Body of pancreas (tissue), 4 donors: ENCODE results near the gene UBE2R2.

Experiments used
- POLR2A ChIP-seq, 3 donors: fragments of 450-650 bp; IDR thresholded peaks; one replicate each; pipeline ENCODE4 v1.6.1; 2016; ENCODE audit warnings: antibody characterized with exemption in 3 of 3, mild to moderate bottlenecking in 2 of 3
- TF ChIP-seq, protein P1 (sequence below), 7 experiments: fragments of 450-650 bp in 4 of 7; fragments of 200-600 bp in 3 of 7; sonication (generic) in 3 of 7; IDR thresholded peaks; one replicate each; pipeline ENCODE4 v1.5.1; 2016 to 2019; ENCODE audit warnings: antibody characterized with exemption in 7 of 7

DNA sequence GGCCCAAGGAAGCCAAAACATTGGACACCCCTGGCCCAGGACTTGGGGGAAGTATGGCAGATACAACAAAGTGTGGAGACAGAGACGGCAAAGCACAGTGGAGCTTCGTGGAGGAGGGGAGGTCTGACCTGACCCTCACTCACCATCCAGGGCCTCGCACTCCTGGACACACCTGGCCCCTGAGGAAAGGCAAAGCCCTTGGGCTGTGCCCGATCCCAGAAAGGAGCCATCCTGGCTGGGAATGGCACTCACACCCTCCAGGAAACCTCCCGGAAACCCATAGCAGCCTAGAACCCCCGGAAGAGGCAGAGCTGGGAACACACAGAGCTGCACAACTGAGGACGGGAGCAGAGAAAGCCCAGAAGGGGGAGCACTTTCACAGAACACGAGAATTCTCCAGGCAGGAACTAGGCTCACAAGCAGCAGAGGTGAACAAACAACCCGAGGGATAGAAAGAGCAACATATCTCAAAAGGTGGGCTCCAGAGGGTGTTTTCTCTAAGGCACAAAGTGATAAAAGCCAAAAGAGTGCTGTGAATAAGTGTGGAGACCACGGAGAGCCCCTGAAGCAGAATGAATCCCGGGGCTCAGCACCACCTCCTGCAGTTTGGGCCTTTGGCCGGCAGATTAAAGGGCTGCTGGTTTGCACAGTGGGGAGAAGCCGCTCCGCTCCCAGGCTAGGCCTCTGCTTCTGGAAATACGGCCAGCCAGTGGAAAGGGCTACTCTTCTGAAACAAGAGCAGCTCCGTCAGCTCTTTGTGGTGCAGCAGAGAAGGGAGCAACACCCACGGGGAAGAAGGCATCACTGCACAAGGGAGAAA lies 108.2 kb downstream of the UBE2R2 start:
- TF ChIP-seq, protein P1, sequence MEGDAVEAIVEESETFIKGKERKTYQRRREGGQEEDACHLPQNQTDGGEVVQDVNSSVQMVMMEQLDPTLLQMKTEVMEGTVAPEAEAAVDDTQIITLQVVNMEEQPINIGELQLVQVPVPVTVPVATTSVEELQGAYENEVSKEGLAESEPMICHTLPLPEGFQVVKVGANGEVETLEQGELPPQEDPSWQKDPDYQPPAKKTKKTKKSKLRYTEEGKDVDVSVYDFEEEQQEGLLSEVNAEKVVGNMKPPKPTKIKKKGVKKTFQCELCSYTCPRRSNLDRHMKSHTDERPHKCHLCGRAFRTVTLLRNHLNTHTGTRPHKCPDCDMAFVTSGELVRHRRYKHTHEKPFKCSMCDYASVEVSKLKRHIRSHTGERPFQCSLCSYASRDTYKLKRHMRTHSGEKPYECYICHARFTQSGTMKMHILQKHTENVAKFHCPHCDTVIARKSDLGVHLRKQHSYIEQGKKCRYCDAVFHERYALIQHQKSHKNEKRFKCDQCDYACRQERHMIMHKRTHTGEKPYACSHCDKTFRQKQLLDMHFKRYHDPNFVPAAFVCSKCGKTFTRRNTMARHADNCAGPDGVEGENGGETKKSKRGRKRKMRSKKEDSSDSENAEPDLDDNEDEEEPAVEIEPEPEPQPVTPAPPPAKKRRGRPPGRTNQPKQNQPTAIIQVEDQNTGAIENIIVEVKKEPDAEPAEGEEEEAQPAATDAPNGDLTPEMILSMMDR (IDR thresholded peaks at IDR 0.05) = peak; percentile 33 to 66 (median 52)
- no peak for TF ChIP-seq POLR2A (IDR thresholded peaks at IDR 0.05)
